DOHH2 (cell line): ENCODE results near the gene RBBP8NL.

ENCODE experiments used
- H3F3A ChIP-seq: fragments of 200-600 bp; sonication (generic), shearing (Covaris generic); 2 replicates; pipeline ENCODE4 v1.6.0; 2016; ENCODE audit warnings: antibody characterized with exemption, mild to moderate bottlenecking; ENCODE audit not compliant: control insufficient read depth, insufficient read depth
- H3K27ac ChIP-seq: fragments of 200-600 bp; sonication (generic); 2 replicates; pipeline ENCODE4 v1.5.1; 2014; ENCODE audit warnings: low read depth, mild to moderate bottlenecking, low read length, moderate library complexity
- H3K27me3 ChIP-seq: fragments of 200-600 bp; sonication (generic); 2 replicates; pipeline ENCODE4 v1.6.1; 2014; ENCODE audit warnings: mild to moderate bottlenecking, low read length, mixed read lengths; ENCODE audit not compliant: control insufficient read depth
- H3K36me3 ChIP-seq: fragments of 200-600 bp; sonication (generic); 2 replicates; pipeline ENCODE4 v1.6.1; 2014; ENCODE audit warnings: mild to moderate bottlenecking, low read length, moderate library complexity, mixed read lengths; ENCODE audit not compliant: control insufficient read depth
- H3K4me1 ChIP-seq: fragments of 200-600 bp; sonication (generic); 2 replicates; pipeline ENCODE4 v1.6.1; 2014; ENCODE audit warnings: mild to moderate bottlenecking, low read length, mixed read lengths; ENCODE audit not compliant: control insufficient read depth
- H3K4me2 ChIP-seq: fragments of 200-600 bp; sonication (generic); 2 replicates; pipeline ENCODE4 v1.6.0; 2014; ENCODE audit warnings: mild to moderate bottlenecking, low read length, moderate library complexity
- H3K4me3 ChIP-seq: fragments of 200-600 bp; sonication (generic); 2 replicates; pipeline ENCODE4 v1.5.1; 2014; ENCODE audit warnings: mild to moderate bottlenecking, low read length, mixed read lengths
- H3K79me2 ChIP-seq: fragments of 200-600 bp; sonication (generic); 2 replicates; pipeline ENCODE4 v1.6.1; 2014; ENCODE audit warnings: mild to moderate bottlenecking, low read length, mixed read lengths; ENCODE audit not compliant: control insufficient read depth
- H3K9me2 ChIP-seq: fragments of 200-600 bp; sonication (generic); replicated peaks from 2 replicates; pipeline ENCODE4 v1.6.1; 2014; ENCODE audit warnings: mild to moderate bottlenecking, low read length, mixed read lengths; ENCODE audit not compliant: control insufficient read depth
- H3K9me3 ChIP-seq: fragments of 200-600 bp; sonication (generic); 2 replicates; pipeline ENCODE4 v1.6.1; 2014; ENCODE audit warnings: antibody characterized with exemption, low read length, mixed read lengths; ENCODE audit not compliant: control insufficient read depth, insufficient read depth
- H4K20me1 ChIP-seq: fragments of 200-600 bp; sonication (generic); 2 replicates; pipeline ENCODE4 v1.6.0; 2014; ENCODE audit warnings: low read depth, mild to moderate bottlenecking, antibody characterized with exemption, low read length, moderate library complexity; ENCODE audit not compliant: control insufficient read depth, insufficient read depth
- EZH2phosphoT487 ChIP-seq: fragments of 200-600 bp; sonication (generic); IDR thresholded peaks from 2 replicates; pipeline ENCODE4 v1.6.1; 2017; ENCODE audit warnings: borderline replicate concordance, mild to moderate bottlenecking, antibody characterized with exemption, low read length, moderate library complexity, mixed read lengths
- TF ChIP-seq, protein P1 (sequence below): fragments of 200-600 bp; sonication (generic); IDR thresholded peaks from one replicate; pipeline ENCODE4 v1.5.1; 2014; ENCODE audit warnings: antibody characterized with exemption, mild to moderate bottlenecking, low read depth, low read length; ENCODE audit not compliant: poor library complexity, severe bottlenecking

RBBP8NL gene

DNA sequence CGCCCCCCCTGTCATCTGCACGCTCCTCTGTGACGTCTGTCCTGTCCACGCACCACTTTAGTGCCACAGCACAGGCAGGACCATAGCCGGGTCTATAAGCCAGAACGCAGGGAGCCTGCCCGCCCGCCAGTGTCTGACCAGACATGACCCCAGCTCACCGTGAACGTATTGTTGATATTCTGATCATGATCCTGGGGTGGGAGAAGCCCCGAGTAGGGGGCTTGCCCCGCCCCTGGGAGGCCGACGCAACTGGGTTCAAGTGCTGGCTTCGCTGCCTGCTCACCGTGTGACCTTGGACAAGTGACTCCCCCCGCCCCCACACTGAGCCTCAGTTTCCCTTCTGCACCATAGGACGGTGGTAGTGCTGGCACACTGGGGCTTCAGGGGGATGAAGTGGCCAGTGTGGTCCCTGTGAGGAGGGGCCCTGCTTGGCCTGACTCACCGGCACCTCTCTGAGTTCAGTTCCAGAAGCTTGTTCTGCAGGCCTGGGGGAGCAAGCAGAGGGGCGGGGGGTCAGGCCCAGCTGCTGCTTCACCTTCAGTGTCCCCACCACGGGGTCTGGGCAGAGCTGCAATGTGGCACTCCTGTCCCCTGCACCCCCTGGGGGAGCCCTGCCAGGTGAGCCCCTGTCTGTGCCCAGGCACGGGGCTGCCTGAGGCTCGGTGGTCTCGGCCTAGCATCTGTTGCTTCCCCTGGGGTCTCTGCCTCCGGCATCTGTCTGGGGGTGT, 9.2 kb downstream of the RBBP8NL start:
- Histone ChIP-seq H3K36me3 (no peaks in the 10 kb centered on the region), H3K4me2 (no peak overlapping the region), H3K27ac (no peak overlapping the region), H3K9me2 (no peaks in the 10 kb centered on the region), H4K20me1 (no peaks in the 10 kb centered on the region), H3K9me3 (no peaks in the 10 kb centered on the region; the same call in 1 of the 2 replicates), H3K4me1 (no peaks in the 10 kb centered on the region), H3F3A (no peaks in the 10 kb centered on the region), H3K27me3 (no peaks in the 10 kb centered on the region), H3K79me2 (no peaks in the 10 kb centered on the region), H3K4me3 (no peak overlapping the region)
- TF ChIP-seq EZH2phosphoT487, result no peak
- TF ChIP-seq, protein P1, sequence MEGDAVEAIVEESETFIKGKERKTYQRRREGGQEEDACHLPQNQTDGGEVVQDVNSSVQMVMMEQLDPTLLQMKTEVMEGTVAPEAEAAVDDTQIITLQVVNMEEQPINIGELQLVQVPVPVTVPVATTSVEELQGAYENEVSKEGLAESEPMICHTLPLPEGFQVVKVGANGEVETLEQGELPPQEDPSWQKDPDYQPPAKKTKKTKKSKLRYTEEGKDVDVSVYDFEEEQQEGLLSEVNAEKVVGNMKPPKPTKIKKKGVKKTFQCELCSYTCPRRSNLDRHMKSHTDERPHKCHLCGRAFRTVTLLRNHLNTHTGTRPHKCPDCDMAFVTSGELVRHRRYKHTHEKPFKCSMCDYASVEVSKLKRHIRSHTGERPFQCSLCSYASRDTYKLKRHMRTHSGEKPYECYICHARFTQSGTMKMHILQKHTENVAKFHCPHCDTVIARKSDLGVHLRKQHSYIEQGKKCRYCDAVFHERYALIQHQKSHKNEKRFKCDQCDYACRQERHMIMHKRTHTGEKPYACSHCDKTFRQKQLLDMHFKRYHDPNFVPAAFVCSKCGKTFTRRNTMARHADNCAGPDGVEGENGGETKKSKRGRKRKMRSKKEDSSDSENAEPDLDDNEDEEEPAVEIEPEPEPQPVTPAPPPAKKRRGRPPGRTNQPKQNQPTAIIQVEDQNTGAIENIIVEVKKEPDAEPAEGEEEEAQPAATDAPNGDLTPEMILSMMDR, result no peak

DNA sequence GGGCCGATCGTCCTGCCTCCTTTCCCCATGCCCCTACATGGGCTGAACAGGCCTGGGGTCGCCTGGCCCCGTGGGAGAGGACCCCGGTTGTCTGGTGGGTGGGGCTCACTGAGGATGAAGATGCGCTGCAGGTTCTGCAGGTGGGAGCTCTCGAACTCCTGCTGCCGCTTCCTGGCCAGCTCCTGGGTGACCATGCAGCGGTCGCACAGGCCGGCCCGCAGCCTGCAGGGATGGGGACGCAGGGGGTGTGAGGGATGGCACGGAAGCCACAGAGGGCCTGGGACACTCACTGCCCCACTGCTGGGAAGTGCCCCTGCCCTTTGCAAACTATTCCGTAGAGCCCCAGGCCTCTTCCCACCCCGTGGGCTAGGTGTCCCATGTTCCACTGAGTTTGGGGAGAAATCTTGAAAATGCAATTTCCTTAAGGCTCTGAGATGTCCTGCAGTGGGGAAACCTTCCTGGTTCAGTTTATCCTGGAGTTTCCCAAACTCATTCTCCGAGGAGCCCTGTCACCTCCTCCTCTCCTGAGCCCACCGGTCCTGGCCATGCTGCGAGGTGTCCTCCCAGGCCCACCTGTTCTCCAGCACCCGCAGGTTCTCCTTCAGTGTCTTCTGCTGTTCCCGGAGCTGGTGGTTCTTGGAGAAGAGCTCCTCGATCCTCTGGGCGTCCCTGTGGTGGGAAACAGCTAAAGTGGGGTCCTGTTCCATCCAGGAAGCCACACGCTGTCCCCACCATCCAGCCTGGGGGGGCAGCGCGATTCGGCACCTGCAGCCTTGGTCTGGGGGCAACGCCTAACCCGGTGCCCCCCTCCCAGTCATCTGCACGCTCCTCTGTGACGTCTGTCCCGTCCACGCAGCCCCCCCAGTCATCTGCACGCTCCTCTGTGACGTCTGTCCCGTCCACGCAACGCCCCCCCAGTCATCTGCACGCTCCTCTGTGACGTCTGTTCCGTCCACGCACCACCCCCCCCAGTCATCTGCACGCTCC, 10.4 kb downstream of the RBBP8NL start:
- H3K79me2 ChIP-seq, result no peaks in the 10 kb centered on the region

DNA sequence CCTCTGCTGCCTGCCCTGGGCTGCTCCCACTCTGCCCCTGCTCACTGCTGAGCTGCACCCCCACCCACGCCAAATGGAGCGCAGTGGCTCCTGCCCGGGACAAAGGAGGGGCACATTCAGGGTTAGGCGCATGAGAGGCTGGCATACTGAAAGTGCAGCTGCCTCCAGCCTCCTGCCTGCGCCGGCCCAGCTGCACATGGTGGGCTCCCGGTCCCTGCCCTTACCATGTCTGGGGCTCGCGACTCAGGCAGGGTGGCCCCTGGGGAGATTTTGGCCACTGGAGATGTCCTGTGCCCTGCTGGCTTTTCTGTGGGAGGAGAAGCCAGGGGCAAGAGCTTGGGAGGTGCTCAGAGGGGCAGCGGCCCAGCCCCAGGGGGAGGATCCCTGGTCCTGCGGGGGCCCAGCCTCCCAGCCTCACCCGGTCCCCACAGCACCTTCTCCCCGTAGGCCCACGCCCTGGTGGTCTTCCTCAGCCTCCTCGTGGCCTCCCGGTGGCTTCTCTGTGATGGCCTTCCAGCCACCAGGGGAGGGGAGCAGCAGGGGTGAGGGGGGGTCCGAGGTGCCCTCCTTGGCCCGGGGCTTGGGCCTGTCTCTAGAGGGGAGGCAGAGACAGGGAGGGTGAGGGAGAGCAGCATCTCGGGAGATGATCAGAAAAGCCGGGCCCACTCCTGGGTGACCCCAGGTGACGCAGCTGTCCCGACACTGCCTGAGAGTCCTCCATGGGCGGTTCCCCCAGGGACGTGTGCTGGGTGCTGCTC, 11.8 kb downstream of the RBBP8NL start:
- Histone ChIP-seq H3K4me1 (peaks cover 2% of the 10 kb centered on the region), H3K36me3 (no peaks in the 10 kb centered on the region), H3K4me3 (no peak overlapping the region), H3K9me2 (no peaks in the 10 kb centered on the region), H3K4me2 (no peak overlapping the region), H4K20me1 (no peaks in the 10 kb centered on the region), H3K27me3 (no peaks in the 10 kb centered on the region), H3K27ac (no peak overlapping the region), H3K79me2 (no peaks in the 10 kb centered on the region), H3K9me3 (no peaks in the 10 kb centered on the region), H3F3A (no peaks in the 10 kb centered on the region)
- TF ChIP-seq, protein P1, result no peak
- no peak for TF ChIP-seq EZH2phosphoT487

More for the DNA sequence above, 10.4 kb downstream of the RBBP8NL start:
- Histone ChIP-seq H3K36me3 (no peaks in the 10 kb centered on the region), H3K4me3 (no peak overlapping the region), H3K4me1 (no peaks in the 10 kb centered on the region), H3K4me2 (no peak overlapping the region), H3K9me2 (no peaks in the 10 kb centered on the region), H3K27me3 (no peaks in the 10 kb centered on the region), H3K9me3 (no peaks in the 10 kb centered on the region; the same call in 1 of the 2 replicates), H4K20me1 (no peaks in the 10 kb centered on the region), H3K27ac (no peak overlapping the region), H3F3A (no peaks in the 10 kb centered on the region)
- TF ChIP-seq EZH2phosphoT487, result no peak
- TF ChIP-seq, protein P1, result no peak
